ENCODE data around the gene CARMIL1. TPM values are rescaled to one million over a fixed set of nuclear protein-coding genes. Genes with fewer than 3 reads are reported as not detected.

The CARMIL1 gene
- total and polyA plus RNA-seq, 2 of the 8 experiments (the other 6 are each of a cell fraction or from before 2014, with no cell fraction given) = 20.3 to 40.4 TPM

GRCh38 chr6:25263657-25264056 lies 15.5 kb upstream of the CARMIL1 start:
- ChIA-PET POLR2A (ENCODE audit: partially characterized antibody) (no interaction called here), CTCF (ENCODE audit: partially characterized antibody) (interaction anchor here (0.8 to 3.5 kb wide), 6 partner anchors 9 to 341 kb away, joined by 4 to 53 read pairs (median 20); partner anchors contain the start of gene CARMIL1)
- Histone ChIP-seq H3K27ac (ENCODE audit: low read depth, low read length) (no peak overlapping the region), H2AK5ac (ENCODE audit: low read depth, low read length) (no peak overlapping the region), H3K4me1 (replicated peaks in 1 of 4; ENCODE audit: control insufficient read depth in 3 of 4, insufficient read depth in 4 of 4, low read length in 3 of 4) (no peaks in the 10 kb centered on the region), H3K79me2 (ENCODE audit: control insufficient read depth in 1 of 2, insufficient read depth in 2 of 2, low read length in 2 of 2) (no peaks in the 10 kb centered on the region), H3K9me3 (ENCODE audit: insufficient read depth in 2 of 2, low read depth in 1 of 2, low read length in 1 of 2) (no peaks in the 10 kb centered on the region), H2BK5ac (ENCODE audit: low read depth, low read length) (no peak overlapping the region), H2BK12ac (ENCODE audit: low read depth, low read length) (no peak overlapping the region), H4K5ac (ENCODE audit: insufficient read length, low read depth, low read length) (no peak overlapping the region), H4K8ac (ENCODE audit: extremely low read depth, insufficient read depth, low read length) (no peak overlapping the region), H3K9ac (replicated peaks in 1 of 4; ENCODE audit: extremely low read depth in 1 of 4, low read depth in 3 of 4, low read length in 3 of 4) (no peak overlapping the region), H3K56ac (replicated peaks; ENCODE audit: insufficient read length, low read depth, low read length) (no peak overlapping the region), H3K4ac (replicated peaks; ENCODE audit: insufficient read length, low read depth, low read length) (no peak overlapping the region), H3K18ac (ENCODE audit: extremely low read depth, low read length) (no peak overlapping the region), H3K27me3 (replicated peaks in 1 of 4; ENCODE audit: control insufficient read depth in 3 of 4, extremely low read depth in 1 of 4, insufficient read depth in 3 of 4, low read length in 3 of 4) (no peaks in the 10 kb centered on the region), H4K91ac (replicated peaks; ENCODE audit: insufficient read length, low read length) (no peak overlapping the region), H3K23me2 (ENCODE audit: low read depth, low read length) (no peaks in the 10 kb centered on the region), H3K4me2 (ENCODE audit: insufficient read depth in 1 of 2, low read depth in 2 of 2, low read length in 2 of 2) (no peak overlapping the region), H3K79me1 (ENCODE audit: low read depth, low read length) (no peaks in the 10 kb centered on the region), H2AFZ (ENCODE audit: low read length) (no peak overlapping the region), H4K20me1 (replicated peaks in 1 of 2; ENCODE audit: control insufficient read depth in 1 of 2, insufficient read depth in 2 of 2, low read length in 2 of 2) (no peaks in the 10 kb centered on the region), H2BK20ac (ENCODE audit: low read length) (no peak overlapping the region), H3K14ac (ENCODE audit: insufficient read length) (no peak overlapping the region), H3K36me3 (ENCODE audit: control insufficient read depth in 2 of 4, insufficient read depth in 4 of 4, low read length in 3 of 4) (no peaks in the 10 kb centered on the region), H2BK120ac (replicated peaks; ENCODE audit: low read depth, low read length) (no peak overlapping the region), H3K23ac (ENCODE audit: insufficient read length) (no peak overlapping the region), H3K4me3 (ENCODE audit: extremely low read depth in 1 of 4, insufficient read depth in 2 of 4, low read depth in 3 of 4, low read length in 4 of 4) (no peak overlapping the region), H2BK15ac (ENCODE audit: low read length) (no peak overlapping the region)
- DNase-seq (ENCODE audit: low read depth in 1 of 2, low spot score in 2 of 2) = no peak
- no peak for FAIRE-seq
- 80% methylated on average over 2 of the region's 2 CpGs; no CpG with 5 or more reads in 1 of the 2 experiments for WGBS, 2 experiments (ENCODE audit: extremely low coverage in 1 of 2, insufficient coverage in 1 of 2, insufficient read length in 1 of 2, insufficient replicate concordance in 2 of 2, low coverage in 1 of 2, low lambda C conversion rate in 2 of 2, missing lambda C conversion rate in 1 of 2)
- TF ChIP-seq KDM4A (IDR thresholded peaks at IDR 0.05; ENCODE audit: low read depth, low read length, severe bottlenecking) (no peak), ZNF274 (IDR thresholded peaks at IDR 0.05; ENCODE audit: borderline replicate concordance, extremely low read depth, low read length) (no peak), BRCA1 (IDR thresholded peaks at IDR 0.05; ENCODE audit: low read depth, low read length) (no peak), RNF2 (IDR thresholded peaks at IDR 0.05; ENCODE audit: borderline replicate concordance, low read depth, low read length, missing control alignments, poor library complexity, severe bottlenecking) (no peak), JUN (IDR thresholded peaks at IDR 0.05; ENCODE audit: low read depth, low read length) (no peak), SIN3A (conservative IDR thresholded peaks at IDR 0.05 in 1 of 2, IDR thresholded peaks at IDR 0.05 in 1 of 2; ENCODE audit: low read depth in 1 of 2, low read length in 2 of 2) (no peak), RXRA (IDR thresholded peaks at IDR 0.05; ENCODE audit: insufficient read depth, low read depth, low read length) (no peak), BCL11A (IDR thresholded peaks at IDR 0.05; ENCODE audit: low read depth in 2 of 2, low read length in 2 of 2) (no peak), PHF8 (conservative IDR thresholded peaks at IDR 0.05; ENCODE audit: low read depth, low read length) (no peak), SAP30 (IDR thresholded peaks at IDR 0.05; ENCODE audit: insufficient read depth, insufficient replicate concordance, low read length) (no peak), TAF1 (IDR thresholded peaks at IDR 0.05; ENCODE audit: low read depth, low read length) (no peak), RFX5 (IDR thresholded peaks at IDR 0.05; ENCODE audit: borderline replicate concordance, low read depth, low read length) (no peak)
- TF ChIP-seq, protein P1, sequence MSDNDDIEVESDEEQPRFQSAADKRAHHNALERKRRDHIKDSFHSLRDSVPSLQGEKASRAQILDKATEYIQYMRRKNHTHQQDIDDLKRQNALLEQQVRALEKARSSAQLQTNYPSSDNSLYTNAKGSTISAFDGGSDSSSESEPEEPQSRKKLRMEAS (IDR thresholded peaks at IDR 0.05) = no peak

Data from H1 (cell line).